B cell (primary cell): ENCODE measurements around the gene EXOC6B.

Experiments used
- CTCF ChIP-seq: fragments of 200-600 bp; IDR thresholded peaks from one replicate; pipeline ENCODE4 v1.8.0; 2022; ENCODE audit warnings: antibody characterized with exemption, mild to moderate bottlenecking
- EZH2 ChIP-seq: IDR thresholded peaks from 2 replicates; pipeline ENCODE4 v1.6.1; 2012; ENCODE audit warnings: borderline replicate concordance, low read depth, mild to moderate bottlenecking, moderate library complexity, low read length; ENCODE audit not compliant: insufficient read depth, poor library complexity, severe bottlenecking

- TF ChIP-seq CTCF: no peak
- no peak for TF ChIP-seq EZH2
These were observed 412.1 kb downstream of the EXOC6B start for GRCh38 chr2:72413716-72414115.
